SW 1271 (cell line): Measurements from ENCODE around the gene CAMKMT.
"Not testable (repeated sequence)": the region's sequence is repeated elsewhere in the genome, so short reads cannot be mapped to it uniquely, and the experiment has no call there.

Experiments used
- DNase-seq, 2 experiments: peaks; one replicate each; lab custom pipeline; 2025; lab: John Stamatoyannopoulos, UW

CAMKMT gene

DNA sequence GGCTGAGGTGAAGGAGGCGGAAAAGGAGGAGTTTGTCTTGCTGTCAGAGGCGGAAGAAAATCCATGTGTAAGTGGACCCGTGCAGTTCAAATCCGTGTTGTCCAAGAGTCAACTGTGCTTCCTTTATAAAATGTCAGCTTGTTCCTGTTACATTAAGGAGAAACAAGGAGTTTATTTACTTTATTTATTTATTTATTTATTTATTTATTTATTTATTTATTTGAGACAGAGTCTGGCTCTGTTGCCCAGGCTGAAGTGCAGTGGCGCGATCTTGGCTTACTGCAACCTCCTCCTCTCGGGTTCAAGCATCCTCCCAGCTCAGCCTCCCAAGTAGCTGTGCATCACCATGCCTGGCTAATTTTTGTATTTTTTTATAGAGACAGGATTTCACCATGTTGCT, 143.9 kb downstream of the CAMKMT start:
- not testable (repeated sequence) for DNase-seq

DNA sequence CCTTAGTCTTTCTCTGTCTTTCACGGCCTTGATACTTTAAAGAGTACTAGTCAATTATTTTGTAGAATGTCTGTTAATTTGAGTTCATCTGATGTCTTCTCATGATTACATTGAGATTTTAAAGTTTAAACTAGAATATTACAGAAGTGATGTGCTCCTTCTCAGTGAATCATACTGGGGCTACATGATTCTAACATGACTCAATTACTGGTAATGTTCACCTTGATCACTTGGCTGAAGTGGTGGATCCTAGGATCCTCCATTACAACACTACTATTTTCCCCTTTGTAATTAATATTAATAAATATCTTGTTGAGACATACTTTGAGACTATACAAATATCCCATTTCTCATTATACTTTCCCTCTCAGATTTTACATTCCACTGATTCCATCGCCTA, 148.5 kb downstream of the CAMKMT start:
- DNase-seq: no peak

DNA sequence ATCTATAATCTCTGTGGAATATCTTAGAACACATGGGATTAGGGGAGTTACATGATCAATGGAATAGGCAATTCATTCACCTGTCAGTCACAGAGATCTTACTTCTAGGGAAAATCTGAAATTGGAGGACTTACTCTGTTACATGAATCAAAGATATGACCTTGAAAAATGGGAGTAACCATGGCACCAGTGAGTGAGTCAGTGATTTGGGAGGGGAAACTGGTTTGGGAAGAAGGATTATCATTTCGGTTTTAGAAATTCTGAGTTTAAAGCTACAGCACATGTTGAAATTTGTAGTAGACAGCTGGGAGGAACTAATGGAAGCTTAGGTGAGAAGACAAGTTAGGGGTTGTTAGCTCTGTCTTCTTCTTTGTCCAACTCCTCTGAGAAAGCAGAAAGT, 153.7 kb downstream of the CAMKMT start:
- no peak for DNase-seq

DNA sequence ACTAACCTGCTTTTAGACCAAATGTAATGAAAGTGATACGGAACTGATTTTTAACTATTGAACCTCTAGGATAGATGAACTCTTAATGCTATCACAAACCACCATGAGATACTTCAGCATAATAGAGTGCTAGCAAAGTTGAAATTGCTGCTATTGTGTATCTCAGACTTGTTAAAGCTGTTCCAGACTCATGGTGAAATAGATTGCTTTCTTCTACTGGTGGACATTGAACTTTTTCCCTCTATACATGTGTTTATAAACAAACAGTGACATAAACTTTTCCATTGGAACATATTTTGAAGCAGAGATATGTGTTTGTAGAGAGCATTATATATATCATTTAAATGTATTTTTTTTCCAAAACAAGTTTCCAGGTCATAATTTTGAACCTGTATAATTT, 157.3 kb downstream of the CAMKMT start:
- DNase-seq: no peak

DNA sequence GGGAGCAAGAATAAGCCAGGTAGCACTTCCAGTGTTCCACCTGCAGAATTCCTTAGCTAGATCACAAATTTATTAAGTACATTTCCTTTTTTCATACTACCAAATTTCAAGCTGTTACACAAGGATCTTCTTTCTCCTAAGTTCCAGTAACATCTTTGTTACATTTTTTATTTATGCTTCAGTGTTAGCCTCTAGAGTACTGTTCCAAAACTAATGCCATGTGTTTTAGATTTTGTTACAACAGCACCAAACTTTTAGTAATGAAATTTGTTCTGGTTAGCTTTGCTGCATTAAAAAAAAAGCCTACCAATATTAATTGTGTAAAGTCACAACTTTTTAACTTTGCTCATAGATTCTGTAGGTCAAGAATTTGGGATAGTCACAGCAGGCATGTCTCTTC, 161.1 kb downstream of the CAMKMT start:
- no peak for DNase-seq

DNA sequence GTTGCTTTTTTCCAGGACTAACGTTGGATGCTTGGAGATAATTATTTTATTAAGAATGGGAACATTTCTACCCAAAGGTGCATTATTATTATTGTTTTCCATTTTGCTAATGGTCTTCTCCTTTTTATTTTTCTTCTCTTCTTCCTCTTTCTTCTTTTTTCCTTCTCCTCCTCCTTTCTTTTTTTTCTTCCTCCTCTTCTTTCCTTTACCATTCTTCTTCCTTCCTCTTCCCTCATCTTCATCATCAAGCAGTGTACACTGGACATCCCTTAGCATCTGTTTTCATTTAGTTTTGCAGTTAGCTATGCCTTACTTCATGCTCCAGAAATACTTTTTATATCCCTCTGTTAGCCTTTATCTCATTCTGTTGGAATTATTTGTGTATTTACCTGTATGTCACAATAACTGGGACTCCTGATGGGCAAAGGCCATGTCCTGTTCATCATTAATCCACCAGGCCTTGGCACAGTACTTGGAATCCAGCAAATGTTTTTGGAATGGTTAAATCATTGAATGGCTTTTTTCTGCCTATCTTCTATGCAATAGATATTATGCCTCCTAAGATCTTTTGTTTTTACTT, 162.7 kb downstream of the CAMKMT start:
- no peak for DNase-seq

DNA sequence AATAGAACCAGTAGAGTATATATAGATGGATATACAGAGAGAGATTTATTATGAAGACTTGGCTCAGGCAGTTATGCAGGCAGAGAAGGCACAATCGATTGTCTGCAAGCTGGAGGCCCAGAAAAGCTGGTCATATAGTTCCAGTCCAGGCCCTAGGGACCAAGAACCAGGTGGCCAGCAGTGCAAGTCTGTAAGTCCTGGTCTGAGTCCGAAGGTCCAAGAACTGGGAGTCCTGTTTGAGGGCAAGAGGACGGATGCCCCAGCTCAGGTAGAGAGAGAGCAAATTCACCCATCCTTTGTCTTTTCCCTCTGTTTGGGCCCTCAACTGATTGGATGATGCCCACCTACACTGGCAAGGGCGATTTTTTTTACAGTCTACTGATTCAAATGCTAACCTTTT, 164.6 kb downstream of the CAMKMT start:
- DNase-seq: no peak

DNA sequence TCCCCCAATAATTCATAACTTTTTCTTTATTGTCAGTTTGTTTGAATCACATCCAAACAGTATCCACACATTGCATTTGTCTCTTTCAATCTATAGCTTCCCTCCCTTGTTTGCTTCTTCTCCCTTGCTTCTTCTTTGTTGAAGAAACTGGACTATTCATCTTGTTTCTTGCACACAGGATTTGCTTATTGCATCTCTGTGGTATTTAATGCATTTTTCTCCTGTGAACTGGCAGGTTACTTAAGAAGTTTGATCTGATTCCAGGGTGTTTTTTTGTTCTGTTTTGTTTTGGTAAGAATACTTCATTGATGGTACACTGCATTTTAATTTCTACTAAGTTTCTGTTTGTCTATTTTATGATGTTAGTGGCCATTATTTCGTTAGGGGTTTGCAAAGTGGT, 166.8 kb downstream of the CAMKMT start:
- peak in 1 of 2 experiments; percentile 23 for DNase-seq

DNA sequence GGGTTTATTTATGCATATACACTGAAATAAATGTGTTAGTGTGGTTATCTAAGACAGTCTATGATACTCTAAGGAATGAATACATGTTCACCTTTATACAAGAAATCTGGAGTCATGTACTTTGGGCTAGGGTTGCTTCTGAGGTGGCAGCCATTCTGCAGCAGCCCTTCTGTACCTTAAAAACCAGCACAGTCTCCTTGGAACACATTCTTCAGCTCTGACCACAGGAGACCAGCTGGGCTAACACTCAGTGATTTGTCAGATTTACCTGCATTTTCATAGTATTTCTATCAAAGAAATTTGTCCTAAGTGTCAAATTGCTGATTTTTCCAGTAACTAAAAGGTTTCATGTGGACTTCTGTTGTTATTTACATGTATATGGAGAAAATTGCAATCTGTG, 167.7 kb downstream of the CAMKMT start:
- no peak for DNase-seq

DNA sequence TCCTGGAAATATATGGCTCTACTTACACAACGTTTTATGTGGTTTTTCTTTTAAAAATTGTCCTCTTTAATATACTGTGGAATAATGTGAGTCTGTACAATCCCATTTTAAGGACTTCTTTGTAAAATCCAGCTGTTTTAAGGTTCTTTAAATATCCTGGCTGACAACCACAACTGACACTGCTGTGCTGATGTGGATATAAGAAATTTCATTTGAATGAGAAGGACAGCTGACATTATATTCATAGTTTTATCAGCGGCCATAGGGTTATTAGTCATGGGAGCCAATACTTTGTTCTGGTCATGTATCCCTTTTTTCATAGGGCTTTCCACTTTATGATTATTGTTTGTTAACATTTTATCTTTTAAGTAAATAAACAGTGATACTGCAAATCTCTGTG, 169.5 kb downstream of the CAMKMT start:
- no peak for DNase-seq

DNA sequence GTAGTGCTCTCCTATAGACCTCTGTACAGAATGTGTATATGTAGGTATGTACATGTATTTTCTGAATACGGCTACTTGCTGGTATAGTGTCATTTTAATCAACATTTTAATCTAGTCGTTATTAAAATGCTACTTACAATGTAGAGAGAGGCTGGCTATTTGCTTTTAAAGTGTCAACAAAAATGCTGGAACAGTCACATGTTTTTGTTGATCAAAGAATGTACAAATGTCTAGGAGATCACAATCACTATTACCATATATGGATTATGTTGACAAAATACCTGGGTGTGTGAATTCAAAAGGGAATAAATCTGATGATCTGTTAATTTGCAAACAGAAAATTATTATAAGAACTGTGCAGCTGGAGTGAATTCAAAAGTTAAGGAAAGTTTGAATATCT, 170.3 kb downstream of the CAMKMT start:
- DNase-seq: no peak

DNA sequence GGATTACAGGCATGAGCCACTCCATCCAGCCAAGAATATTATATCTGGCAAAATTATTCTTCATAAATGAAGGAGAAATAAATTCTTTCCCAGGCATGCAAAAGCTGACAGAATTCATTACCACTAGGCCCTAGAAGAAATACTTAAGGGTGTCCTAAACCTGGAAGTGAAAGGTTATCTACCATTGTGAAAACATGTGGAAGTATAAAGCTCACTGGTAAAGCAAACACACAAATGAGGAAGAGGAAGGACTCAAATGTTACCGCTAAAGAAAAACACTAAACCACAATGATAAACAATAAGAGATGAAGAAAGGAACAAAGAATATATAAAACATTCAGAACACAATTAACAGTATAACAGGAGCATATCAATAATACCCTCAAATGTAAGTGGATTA, 171.8 kb downstream of the CAMKMT start:
- DNase-seq: no peak

DNA sequence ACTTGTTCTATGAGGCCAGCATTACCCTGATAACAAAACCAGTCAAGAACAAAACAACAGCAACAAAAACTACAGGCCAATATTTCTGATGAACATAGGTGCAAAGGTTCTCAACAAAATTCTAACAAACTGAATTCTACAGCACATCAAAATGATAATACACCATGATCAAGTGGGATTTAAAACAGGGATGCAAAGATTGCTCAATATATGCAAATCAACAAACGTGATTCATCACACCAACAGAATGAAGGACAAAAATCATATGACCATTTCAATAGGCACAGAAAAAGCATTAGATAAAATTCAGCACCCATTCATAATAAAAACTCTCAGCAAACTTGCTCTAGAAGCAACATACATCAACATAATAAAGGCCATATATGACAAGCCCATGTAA, 173.6 kb downstream of the CAMKMT start:
- no peak for DNase-seq

DNA sequence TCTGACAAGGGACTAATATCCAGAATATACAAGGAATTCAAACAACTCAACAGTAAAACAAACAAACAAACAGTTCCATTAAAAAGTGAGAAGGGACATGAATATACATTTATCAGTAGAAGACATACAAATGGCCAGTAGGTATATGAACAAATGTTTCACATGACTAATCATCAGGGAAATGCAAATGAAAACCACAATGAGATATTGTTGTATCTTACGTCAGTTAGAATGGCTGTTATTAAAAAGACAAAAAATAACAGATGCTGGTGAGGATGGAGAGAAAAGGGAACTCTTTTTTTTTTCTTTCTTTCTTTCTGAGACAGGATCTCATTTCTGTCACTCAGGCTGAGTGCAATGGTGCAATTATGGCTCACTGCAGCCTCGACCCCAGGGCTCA, 175.5 kb downstream of the CAMKMT start:
- DNase-seq: no peak

DNA sequence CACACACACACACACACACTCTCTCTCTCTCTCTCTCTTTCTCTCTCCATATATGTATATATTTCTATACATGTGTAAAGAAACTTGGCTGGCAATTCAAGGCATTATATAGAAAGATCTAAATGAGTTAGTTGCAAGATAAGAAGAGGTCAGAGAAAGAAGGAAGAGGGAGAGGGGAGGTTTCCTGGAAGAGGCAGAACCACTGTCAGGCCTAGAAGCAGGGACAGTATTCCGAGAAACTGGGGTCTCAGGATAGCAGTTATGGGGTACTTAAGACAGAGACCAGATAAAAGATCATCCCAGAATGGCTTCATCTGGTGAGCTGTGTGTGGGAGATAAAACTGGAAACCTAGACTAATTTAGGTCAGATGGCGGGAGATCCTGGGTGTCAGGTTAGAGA, 180.8 kb downstream of the CAMKMT start:
- DNase-seq: no peak

DNA sequence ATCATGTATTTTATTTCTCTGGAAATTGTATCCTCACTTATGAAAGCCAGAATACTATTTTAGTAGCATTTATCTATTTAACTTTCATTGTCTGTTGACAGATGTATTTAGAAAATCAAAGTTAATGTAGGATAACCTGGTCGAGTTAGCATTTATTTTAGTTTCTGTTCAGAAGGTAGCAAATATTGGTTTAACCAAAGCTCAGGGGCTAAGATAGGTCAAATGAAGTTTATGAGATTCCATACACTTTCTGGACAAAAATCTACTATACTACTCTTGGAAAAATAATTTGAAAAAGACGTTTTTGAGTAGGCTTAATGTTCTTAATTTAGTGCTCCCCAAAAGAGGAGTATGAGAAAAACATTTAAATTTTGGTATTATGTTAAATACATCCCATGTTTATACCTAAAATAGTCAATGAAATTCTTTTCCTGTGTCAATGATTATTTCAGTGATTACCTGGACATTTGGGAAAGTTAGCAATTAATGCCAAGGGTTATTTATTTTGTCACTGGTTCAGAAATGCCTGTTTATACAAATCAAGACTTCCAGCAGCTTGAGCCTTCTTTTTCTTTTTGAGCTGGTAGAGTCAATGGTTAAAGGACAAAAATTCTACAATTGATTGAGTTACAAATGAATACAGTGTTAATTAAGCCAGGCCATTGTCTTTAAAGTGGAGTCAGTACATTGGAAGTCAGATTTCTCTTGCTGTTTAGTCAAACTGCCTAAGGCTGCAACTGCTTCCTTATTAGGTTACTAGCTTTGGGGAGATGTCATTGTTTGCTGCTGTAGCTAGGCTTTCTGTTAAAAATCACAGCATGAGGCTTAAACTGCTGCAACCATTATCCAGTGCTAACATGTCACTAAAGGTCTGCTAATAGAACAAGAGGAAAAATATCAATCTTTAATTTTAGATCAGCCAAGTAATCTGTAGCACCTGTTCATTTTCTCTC, 182.3 kb downstream of the CAMKMT start:
- DNase-seq: peak in 1 of 2 experiments; percentile 47

DNA sequence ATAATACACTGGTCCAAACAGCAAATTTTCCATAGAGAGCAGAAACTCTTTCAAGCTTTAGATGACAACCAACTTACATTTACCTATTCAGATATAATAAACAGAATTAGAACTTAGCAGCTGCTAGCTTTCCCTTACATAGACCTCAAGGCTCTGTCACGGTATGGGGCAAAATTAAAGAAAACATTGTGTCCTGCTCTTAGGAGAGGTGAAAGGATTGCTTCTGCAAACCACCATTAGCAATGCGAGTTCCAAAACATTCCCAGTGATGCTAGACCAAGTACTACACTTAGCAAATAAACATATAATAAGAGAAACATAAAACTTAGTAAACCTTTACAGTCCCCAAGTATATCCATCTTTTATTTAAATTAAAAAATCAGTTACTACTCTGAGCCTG, 183.3 kb downstream of the CAMKMT start:
- no peak for DNase-seq

DNA sequence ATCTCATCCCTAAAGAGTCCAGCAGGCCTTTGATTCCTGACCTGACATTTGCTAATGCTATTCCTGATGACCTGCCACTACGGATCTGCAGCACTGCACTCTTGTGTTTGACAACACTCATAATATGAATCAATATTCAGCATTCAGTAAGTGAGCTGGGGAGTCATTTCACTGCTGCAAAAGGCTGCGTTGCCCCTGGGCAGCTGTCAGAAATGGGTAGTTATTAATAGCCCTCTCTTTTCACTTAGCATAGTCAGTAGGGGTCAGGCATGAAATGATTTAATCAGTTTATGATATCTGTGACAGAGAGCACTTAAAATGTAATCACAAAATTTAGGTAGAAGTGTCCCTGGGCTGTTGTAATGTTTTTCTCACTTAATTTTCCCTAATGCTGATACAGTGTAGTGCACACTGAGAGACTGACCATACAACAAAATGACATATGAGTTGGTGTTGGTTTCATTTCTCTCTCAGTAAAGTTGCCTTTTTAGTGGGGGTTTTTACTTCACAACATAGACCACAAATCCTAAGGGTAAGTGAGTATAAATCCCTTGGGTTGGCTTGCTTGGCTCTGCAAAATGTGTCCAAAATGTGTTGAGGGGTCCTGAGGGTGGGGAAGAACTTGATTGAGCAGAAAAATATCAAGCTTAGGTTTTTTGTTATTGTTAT, 184.8 kb downstream of the CAMKMT start:
- DNase-seq: no peak

DNA sequence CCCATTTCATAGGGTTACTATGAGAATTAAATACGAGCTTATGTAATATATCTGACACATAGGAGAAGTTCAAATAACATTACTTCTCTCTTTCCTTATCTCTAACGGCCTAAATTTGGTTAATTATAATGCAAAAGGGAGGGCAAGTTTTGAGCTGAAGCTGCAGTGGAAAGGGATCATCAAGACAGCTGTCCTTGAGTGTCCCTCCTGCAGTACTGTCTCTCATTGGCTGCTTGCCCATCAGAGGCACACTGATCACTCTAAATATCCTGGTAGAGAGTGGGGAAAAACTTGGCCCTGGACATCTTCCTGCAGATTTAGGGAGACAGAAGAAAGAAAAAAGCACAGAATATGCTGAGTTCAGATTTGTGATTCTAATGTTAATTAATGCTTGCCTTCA, 186.0 kb downstream of the CAMKMT start:
- no peak for DNase-seq

DNA sequence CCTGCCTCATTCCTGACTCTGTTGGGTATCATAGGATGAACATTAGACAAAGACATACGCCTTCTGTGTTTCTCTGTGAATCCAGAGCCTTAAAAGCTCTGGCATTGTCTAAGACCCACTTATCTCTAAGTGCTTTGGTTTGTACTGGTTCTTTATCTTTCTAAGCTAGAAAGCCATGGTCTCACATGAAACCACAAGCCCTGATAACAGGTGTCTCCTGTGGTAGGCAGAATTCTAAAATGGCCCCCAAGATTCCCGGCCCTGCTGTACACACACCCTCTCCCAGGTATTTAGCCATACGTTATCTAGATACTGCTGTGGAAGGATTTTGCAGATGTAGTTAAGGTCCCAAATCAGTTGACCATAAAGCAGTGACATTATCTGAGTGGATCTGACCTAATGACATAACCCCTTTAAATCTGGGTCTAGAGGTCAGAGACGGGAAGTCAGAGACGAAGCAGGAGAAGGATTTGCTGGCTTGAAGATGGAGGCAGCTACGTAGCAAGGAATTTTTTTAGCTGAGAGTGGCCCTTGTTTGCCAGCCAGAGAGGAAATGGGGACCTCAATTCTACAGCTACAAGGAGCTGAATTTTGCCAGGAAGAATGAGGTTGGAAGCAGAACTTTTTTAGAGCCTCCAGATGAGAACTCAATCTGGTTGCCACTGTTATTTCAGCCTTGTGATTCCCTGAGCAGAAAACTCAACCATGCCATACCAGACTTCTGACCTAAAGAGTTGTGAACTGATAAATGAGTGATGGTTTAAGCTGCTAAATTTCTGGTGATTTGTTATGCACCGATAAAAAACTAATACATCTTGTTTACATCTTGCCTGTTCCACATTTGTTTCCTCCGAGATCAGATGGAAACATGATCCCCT, 186.7 kb downstream of the CAMKMT start:
- DNase-seq: no peak

DNA sequence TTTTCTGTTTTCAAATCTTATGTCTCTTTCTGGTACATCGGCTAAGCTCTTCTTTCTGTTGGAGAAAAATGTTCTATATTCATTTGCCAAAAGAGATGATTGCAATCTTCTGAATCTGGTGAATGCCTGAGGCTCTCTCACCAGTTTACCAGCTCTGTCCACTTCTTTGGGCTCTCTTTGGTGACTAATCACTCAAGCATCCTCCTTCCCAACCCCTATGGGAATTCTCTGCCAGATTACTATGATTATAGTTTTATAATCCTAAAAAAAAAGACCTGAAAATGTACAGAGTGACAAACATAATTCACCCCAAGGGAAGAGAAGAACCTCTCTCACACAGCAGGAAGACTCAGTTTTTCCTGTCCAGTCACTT, 187.3 kb downstream of the CAMKMT start:
- DNase-seq: peak; percentile 4 to 84

DNA sequence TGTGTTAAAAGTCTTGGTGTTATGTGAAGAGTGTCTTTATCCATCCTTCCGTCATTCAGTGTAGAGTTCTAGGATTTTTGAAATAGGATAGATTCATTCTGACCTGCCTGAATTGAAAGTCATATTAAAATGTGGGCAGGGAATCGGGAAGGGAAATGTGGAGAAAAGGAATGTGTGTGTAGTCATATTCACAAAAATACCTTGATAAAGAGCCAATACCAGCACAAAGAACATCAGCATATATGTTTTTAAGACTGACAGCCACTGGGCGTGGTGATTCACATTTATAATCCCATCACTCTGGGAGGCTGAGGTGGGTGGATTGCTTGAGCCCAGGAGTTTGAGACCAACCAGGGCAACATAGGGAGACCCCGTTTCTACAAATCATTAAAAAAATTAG, 188.1 kb downstream of the CAMKMT start:
- DNase-seq: no peak
